H9 (cell line): ENCODE data around the gene POLR3B. TPM values are rescaled to one million over a fixed set of nuclear protein-coding genes. Genes with fewer than 3 reads are reported as not detected.

Source experiments
- DNase-seq: peaks from one replicate; pipeline ENCODE4 v3.0.0-alpha.2; 2017
- H2AFZ ChIP-seq: one replicate; pipeline ENCODE4 v1.6.1; 2013; ENCODE audit warnings: mild to moderate bottlenecking, low read length, control low read depth, moderate library complexity
- H2AK5ac ChIP-seq: 2 replicates; pipeline ENCODE4 v1.6.1; 2013; ENCODE audit warnings: low read length, control low read depth, mixed read lengths; ENCODE audit not compliant: insufficient read length
- H2BK120ac ChIP-seq: one replicate; pipeline ENCODE4 v1.6.1; 2013; ENCODE audit warnings: low read depth, mild to moderate bottlenecking, low read length, control low read depth, inconsistent platforms; ENCODE audit not compliant: poor library complexity, severe bottlenecking
- H2BK12ac ChIP-seq: 2 replicates; pipeline ENCODE4 v1.6.1; 2013; ENCODE audit warnings: low read length, control low read depth, mixed read lengths, low read depth; ENCODE audit not compliant: insufficient read length
- H2BK15ac ChIP-seq: 2 replicates; pipeline ENCODE4 v1.6.1; 2013; ENCODE audit warnings: low read depth, low read length, control low read depth
- H2BK20ac ChIP-seq: one replicate; pipeline ENCODE4 v1.6.1; 2013; ENCODE audit warnings: low read depth, mild to moderate bottlenecking, low read length, control low read depth, inconsistent platforms; ENCODE audit not compliant: poor library complexity, severe bottlenecking
- H2BK5ac ChIP-seq: 2 replicates; pipeline ENCODE4 v1.6.1; 2013; ENCODE audit warnings: low read length, control low read depth, mixed read lengths; ENCODE audit not compliant: insufficient read length
- H3K14ac ChIP-seq: 2 replicates; pipeline ENCODE4 v1.6.1; 2013; ENCODE audit warnings: low read length, control low read depth; ENCODE audit not compliant: insufficient read depth
- H3K18ac ChIP-seq: 2 replicates; pipeline ENCODE4 v1.6.1; 2013; ENCODE audit warnings: low read depth, mild to moderate bottlenecking, mixed read lengths, low read length, control low read depth; ENCODE audit not compliant: insufficient read length
- H3K23ac ChIP-seq: 2 replicates; pipeline ENCODE4 v1.6.1; 2013; ENCODE audit warnings: low read length, control low read depth, mixed read lengths, low read depth; ENCODE audit not compliant: insufficient read length
- H3K23me2 ChIP-seq: 2 replicates; pipeline ENCODE4 v1.6.1; 2013; ENCODE audit warnings: low read depth, mild to moderate bottlenecking, mixed read lengths, low read length, control low read depth; ENCODE audit not compliant: insufficient read length, poor library complexity, severe bottlenecking
- H3K27ac ChIP-seq: 2 replicates; pipeline ENCODE4 v1.5.1; 2013; ENCODE audit warnings: low read length, control low read depth, mixed read lengths, low read depth; ENCODE audit not compliant: insufficient read length
- H3K27me3 ChIP-seq: 2 replicates; pipeline ENCODE4 v1.6.1; 2013; ENCODE audit warnings: low read length, control low read depth, inconsistent platforms; ENCODE audit not compliant: insufficient read depth
- H3K4ac ChIP-seq: 2 replicates; pipeline ENCODE4 v1.6.1; 2013; ENCODE audit warnings: low read depth, mild to moderate bottlenecking, control low read depth, inconsistent platforms, low read length, moderate library complexity
- H3K4me1 ChIP-seq: 2 replicates; pipeline ENCODE4 v1.6.1; 2013; ENCODE audit warnings: low read length, control low read depth, inconsistent platforms; ENCODE audit not compliant: insufficient read depth
- H3K4me2 ChIP-seq: 2 replicates; pipeline ENCODE4 v1.6.1; 2013; ENCODE audit warnings: low read length, control low read depth, mixed read lengths; ENCODE audit not compliant: insufficient read length, insufficient read depth
- H3K56ac ChIP-seq: 2 replicates; pipeline ENCODE4 v1.6.1; 2013; ENCODE audit warnings: low read depth, mild to moderate bottlenecking, mixed read lengths, low read length, control low read depth; ENCODE audit not compliant: insufficient read length
- H3K79me1 ChIP-seq: 2 replicates; pipeline ENCODE4 v1.6.1; 2013; ENCODE audit warnings: low read depth, mild to moderate bottlenecking, moderate library complexity, low read length, control low read depth, inconsistent platforms; ENCODE audit not compliant: insufficient read depth, poor library complexity, severe bottlenecking
- H3K79me2 ChIP-seq: 2 replicates; pipeline ENCODE4 v1.6.1; 2013; ENCODE audit warnings: low read length, control low read depth, inconsistent platforms; ENCODE audit not compliant: insufficient read depth
- H3K9ac ChIP-seq: 2 replicates; pipeline ENCODE4 v1.6.1; 2013; ENCODE audit warnings: low read length, control low read depth, mixed read lengths; ENCODE audit not compliant: insufficient read length; ENCODE audit errors: extremely low read depth
- H3K9me3 ChIP-seq: one replicate; pipeline ENCODE4 v1.6.1; 2013; ENCODE audit warnings: low read depth, low read length, inconsistent platforms; ENCODE audit not compliant: control insufficient read depth
- H3T11ph ChIP-seq: one replicate; pipeline ENCODE4 v1.6.1; 2013; ENCODE audit warnings: mild to moderate bottlenecking, low read length, control low read depth, inconsistent platforms
- H4K20me1 ChIP-seq: one replicate; pipeline ENCODE4 v1.6.1; 2013; ENCODE audit not compliant: control insufficient read depth, insufficient read length, insufficient read depth
- H4K5ac ChIP-seq: 2 replicates; pipeline ENCODE4 v1.6.1; 2013; ENCODE audit warnings: low read depth, mild to moderate bottlenecking, mixed read lengths, low read length, control low read depth; ENCODE audit not compliant: insufficient read length
- H4K8ac ChIP-seq: replicated peaks from 2 replicates; pipeline ENCODE4 v1.6.1; 2013; ENCODE audit warnings: low read length, control low read depth, mixed read lengths, low read depth; ENCODE audit not compliant: insufficient read length
- H4K91ac ChIP-seq: 2 replicates; pipeline ENCODE4 v1.6.1; 2013; ENCODE audit warnings: low read depth, mild to moderate bottlenecking, moderate library complexity, mixed read lengths, low read length, control low read depth; ENCODE audit not compliant: insufficient read length
- H3K27ac Mint-ChIP-seq, 3 experiments: 2 replicates in 2 of 3; 3 replicates in 1 of 3; pipeline ENCODE4 v1.8.0; 2020 to 2021; ENCODE audit warnings: mixed read lengths in 3 of 3, mild to moderate bottlenecking in 1 of 3, moderate library complexity in 1 of 3
- H3K27me3 Mint-ChIP-seq: 2 replicates; pipeline ENCODE4 v1.8.0; 2021; ENCODE audit warnings: low read depth, mild to moderate bottlenecking, moderate library complexity, mixed read lengths
- H3K36me3 Mint-ChIP-seq, 3 experiments: 2 replicates in 2 of 3; 3 replicates in 1 of 3; pipeline ENCODE4 v1.8.0; 2020 to 2021; ENCODE audit warnings: low read depth in 3 of 3, mixed read lengths in 3 of 3; ENCODE audit not compliant: insufficient read depth in 1 of 3
- H3K4me1 Mint-ChIP-seq, 2 experiments: 2 replicates each; pipeline ENCODE4 v1.8.0; 2020; ENCODE audit warnings: mixed read lengths in 2 of 2
- H3K4me3 Mint-ChIP-seq, 2 experiments: 2 replicates in 1 of 2; 3 replicates in 1 of 2; pipeline ENCODE4 v1.8.0; 2020 to 2021; ENCODE audit warnings: mild to moderate bottlenecking in 2 of 2, mixed read lengths in 2 of 2, moderate library complexity in 1 of 2
- H3K9me3 Mint-ChIP-seq, 2 experiments: 2 replicates in 1 of 2; 3 replicates in 1 of 2; pipeline ENCODE4 v1.8.0; 2020; ENCODE audit warnings: mild to moderate bottlenecking in 2 of 2, mixed read lengths in 2 of 2, moderate library complexity in 1 of 2
- WGBS: extraction: QIAGEN DNeasy Blood & Tissue Kit; methylation state at CpG from one replicate; pipeline ENCODE4 v1.1.7; 2013; ENCODE audit warnings: missing lambda C conversion rate, low lambda C conversion rate, mixed read lengths; ENCODE audit not compliant: insufficient read length; ENCODE audit errors: extremely low coverage; 5-methylcytosine and 5-hydroxymethylcytosine counted together
- total RNA-seq: library from RNA; stranded (reverse); gene quantifications from 2 replicates; pipeline ENCODE4 v1.2.1, GENCODE V29; 2021
- TF ChIP-seq, protein P1 (sequence below): fragments of 200-600 bp; sonication (generic); conservative IDR thresholded peaks from 3 replicates; pipeline ENCODE4 v1.8.0; 2021; ENCODE audit warnings: antibody characterized with exemption, mild to moderate bottlenecking

The POLR3B gene
- total RNA-seq, 1 experiment from 2014 or later, result 13.4 TPM

DNA sequence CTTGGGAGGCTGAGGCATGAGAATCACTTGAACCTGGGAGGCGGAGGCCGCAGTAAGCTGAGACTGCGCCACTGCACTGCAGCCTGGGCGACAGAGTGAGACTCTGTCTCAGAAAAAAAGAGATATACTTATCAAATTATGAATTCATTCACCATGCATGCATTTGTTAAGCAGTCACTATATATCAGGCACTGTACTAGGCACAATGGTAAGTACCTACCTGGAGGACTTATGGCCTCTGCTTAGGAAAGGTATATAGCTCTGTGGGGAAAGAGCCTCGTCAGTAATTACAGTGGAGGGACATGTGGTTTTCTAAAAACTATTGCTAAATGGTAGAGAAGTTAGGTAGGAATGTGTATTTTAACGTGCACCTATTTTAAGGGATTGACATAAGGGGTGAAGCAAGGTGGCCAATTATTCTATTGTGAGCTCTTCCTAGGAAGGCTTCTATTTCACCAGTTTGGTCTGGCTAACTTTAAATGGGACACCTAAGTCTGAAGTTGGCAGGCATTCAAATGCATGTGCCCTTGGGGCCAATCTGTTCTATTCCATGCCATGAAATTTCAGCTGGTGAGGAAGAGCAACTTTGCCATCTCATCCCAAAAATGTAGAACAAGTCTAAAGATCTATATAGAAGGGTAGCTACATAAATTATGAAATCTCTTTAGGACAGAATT, 40.0 kb upstream of the POLR3B start:
- Histone ChIP-seq H3K23me2 (no peaks in the 10 kb centered on the region), H3K23ac (no peak overlapping the region), H2AK5ac (no peak overlapping the region), H2BK120ac (no peak overlapping the region), H2BK5ac (no peak overlapping the region), H4K20me1 (no peaks in the 10 kb centered on the region), H3K79me2 (no peaks in the 10 kb centered on the region), H2BK20ac (no peak overlapping the region), H3T11ph (no peak overlapping the region), H3K14ac (no peak overlapping the region), H4K5ac (no peak overlapping the region), H2BK12ac (no peak overlapping the region), H3K4me2 (no peak overlapping the region), H3K79me1 (no peaks in the 10 kb centered on the region), H3K4me1 (no peaks in the 10 kb centered on the region), H3K27me3 (no peaks in the 10 kb centered on the region), H3K56ac (no peak overlapping the region), H2AFZ (no peak overlapping the region), H3K27ac (no peak overlapping the region), H4K91ac (no peak overlapping the region), H3K18ac (no peak overlapping the region), H3K9me3 (no peaks in the 10 kb centered on the region), H2BK15ac (no peak overlapping the region), H4K8ac (no peak overlapping the region), H3K4ac (no peak overlapping the region), H3K9ac (no peak overlapping the region)
- no peak for DNase-seq
- Mint-ChIP-seq H3K4me3 (no peak overlapping the region), H3K27me3 (no peaks in the 10 kb centered on the region), H3K27ac (no peak overlapping the region), H3K4me1 (no peaks in the 10 kb centered on the region), H3K9me3 (no peaks in the 10 kb centered on the region; a peak in 1 of 5 replicates), H3K36me3 (peaks cover 0 to 7% (median 0%) of the 10 kb centered on the region in 3 experiments; a peak in 2 of 7 replicates)
- TF ChIP-seq, protein P1, sequence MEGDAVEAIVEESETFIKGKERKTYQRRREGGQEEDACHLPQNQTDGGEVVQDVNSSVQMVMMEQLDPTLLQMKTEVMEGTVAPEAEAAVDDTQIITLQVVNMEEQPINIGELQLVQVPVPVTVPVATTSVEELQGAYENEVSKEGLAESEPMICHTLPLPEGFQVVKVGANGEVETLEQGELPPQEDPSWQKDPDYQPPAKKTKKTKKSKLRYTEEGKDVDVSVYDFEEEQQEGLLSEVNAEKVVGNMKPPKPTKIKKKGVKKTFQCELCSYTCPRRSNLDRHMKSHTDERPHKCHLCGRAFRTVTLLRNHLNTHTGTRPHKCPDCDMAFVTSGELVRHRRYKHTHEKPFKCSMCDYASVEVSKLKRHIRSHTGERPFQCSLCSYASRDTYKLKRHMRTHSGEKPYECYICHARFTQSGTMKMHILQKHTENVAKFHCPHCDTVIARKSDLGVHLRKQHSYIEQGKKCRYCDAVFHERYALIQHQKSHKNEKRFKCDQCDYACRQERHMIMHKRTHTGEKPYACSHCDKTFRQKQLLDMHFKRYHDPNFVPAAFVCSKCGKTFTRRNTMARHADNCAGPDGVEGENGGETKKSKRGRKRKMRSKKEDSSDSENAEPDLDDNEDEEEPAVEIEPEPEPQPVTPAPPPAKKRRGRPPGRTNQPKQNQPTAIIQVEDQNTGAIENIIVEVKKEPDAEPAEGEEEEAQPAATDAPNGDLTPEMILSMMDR, result no peak
- WGBS, result no CpG with 5 or more reads among the region's 6 CpGs
